GM12865 (cell line): Measurements from ENCODE around the gene MAP3K21.

Experiments
- DNase-seq: peaks from one replicate; pipeline ENCODE4 v3.0.0; 2010; ENCODE audit warnings: low read depth
- H3K4me3 ChIP-seq: 2 replicates; pipeline ENCODE4 v1.5.1; 2011; ENCODE audit warnings: mild to moderate bottlenecking, low read depth, low read length, control low read depth
- CTCF ChIP-seq: IDR thresholded peaks from 2 replicates; pipeline ENCODE4 v1.5.1; 2011; ENCODE audit warnings: low read length, control low read depth, low read depth, inconsistent platforms; ENCODE audit not compliant: insufficient read depth; ENCODE audit errors: missing control alignments

Gene MAP3K21

GRCh38 chr1:233357595-233358397, 30.3 kb downstream of the MAP3K21 start:
- no peak for DNase-seq
- no peak overlapping the region for H3K4me3 ChIP-seq
- TF ChIP-seq CTCF = no peak

- TF ChIP-seq CTCF = no peak
- no peak for DNase-seq
- H3K4me3 ChIP-seq = no peak overlapping the region
Measured at GRCh38 chr1:233359431-233359830, 31.9 kb downstream of the MAP3K21 start.

GRCh38 chr1:233359905-233360304, 32.4 kb downstream of the MAP3K21 start:
- no peak for DNase-seq
- no peak overlapping the region for H3K4me3 ChIP-seq
- no peak for TF ChIP-seq CTCF

- H3K4me3 ChIP-seq = no peak overlapping the region
- DNase-seq = no peak
- no peak for TF ChIP-seq CTCF
Measured at GRCh38 chr1:233360525-233361102, 33.1 kb downstream of the MAP3K21 start.

GRCh38 chr1:233361876-233362275, 34.4 kb downstream of the MAP3K21 start:
- no peak overlapping the region for H3K4me3 ChIP-seq
- no peak for TF ChIP-seq CTCF
- DNase-seq = no peak

- no peak overlapping the region for H3K4me3 ChIP-seq
- no peak for TF ChIP-seq CTCF
- no peak for DNase-seq
Measured at GRCh38 chr1:233362743-233363142, 35.2 kb downstream of the MAP3K21 start.
